WTC11 (cell line): ENCODE data around the gene TACSTD2.

ENCODE experiments used
- CREB1 ChIP-seq: sonication (generic); formaldehyde crosslinking; IDR thresholded peaks from 2 replicates; pipeline ENCODE4 v1.8.0; 2023; ENCODE audit warnings: mild to moderate bottlenecking, missing genetic modification reagents
- CREM ChIP-seq: sonication (generic); formaldehyde crosslinking; IDR thresholded peaks from 2 replicates; pipeline ENCODE4 v1.8.1; 2022; ENCODE audit warnings: mild to moderate bottlenecking, missing genetic modification reagents, moderate library complexity
- CTCF ChIP-seq: fragments of 200-600 bp; IDR thresholded peaks from 2 replicates; pipeline ENCODE4 v1.8.0; 2022; ENCODE audit warnings: antibody characterized with exemption
- E2F5 ChIP-seq: sonication (generic); formaldehyde crosslinking; IDR thresholded peaks from 2 replicates; pipeline ENCODE4 v1.8.1; 2022; ENCODE audit warnings: mild to moderate bottlenecking, moderate library complexity, missing genetic modification reagents
- ESRRA ChIP-seq: sonication (generic); formaldehyde crosslinking; IDR thresholded peaks from 2 replicates; pipeline ENCODE4 v1.8.1; 2022; ENCODE audit warnings: mild to moderate bottlenecking, missing genetic modification reagents, borderline replicate concordance
- HMGXB4 ChIP-seq: sonication (generic); formaldehyde crosslinking; IDR thresholded peaks from 2 replicates; pipeline ENCODE4 v1.8.1; 2023; ENCODE audit warnings: mild to moderate bottlenecking, moderate library complexity, missing genetic modification reagents
- MAX ChIP-seq: sonication (generic); formaldehyde crosslinking; IDR thresholded peaks from 2 replicates; pipeline ENCODE4 v1.8.0; 2022; ENCODE audit warnings: mild to moderate bottlenecking, missing genetic modification reagents
- TEAD4 ChIP-seq: sonication (generic); formaldehyde crosslinking; IDR thresholded peaks from 2 replicates; pipeline ENCODE4 v1.8.0; 2022; ENCODE audit warnings: mild to moderate bottlenecking, missing genetic modification reagents
- ZMAT4 ChIP-seq: fragments of 250-450 bp; sonication (Bioruptor Pico); IDR thresholded peaks from 2 replicates; pipeline ENCODE4 v1.9.0; 2021; ENCODE audit warnings: mild to moderate bottlenecking
- ZNF671 ChIP-seq: fragments of 250-450 bp; sonication (Bioruptor Pico); IDR thresholded peaks from 2 replicates; pipeline ENCODE4 v1.8.0; 2021; ENCODE audit warnings: mild to moderate bottlenecking
- TF ChIP-seq, protein P1 (sequence below): sonication (generic); formaldehyde crosslinking; IDR thresholded peaks from 2 replicates; pipeline ENCODE4 v1.8.1; 2022; ENCODE audit warnings: low read depth, missing genetic modification reagents, borderline replicate concordance
- TF ChIP-seq, protein P2 (sequence below): sonication (generic); formaldehyde crosslinking; IDR thresholded peaks from 2 replicates; pipeline ENCODE4 v1.8.0; 2022; ENCODE audit warnings: missing genetic modification reagents
- TF ChIP-seq, protein P3 (sequence below): fragments of 250-450 bp; sonication (Bioruptor Pico); IDR thresholded peaks from 2 replicates; pipeline ENCODE4 v2.1.2; 2022; ENCODE audit warnings: mild to moderate bottlenecking, moderate library complexity

- TF ChIP-seq CTCF (no peak), CREB1 (CRISPR knock-in tag) (no peak), TEAD4 (CRISPR knock-in tag) (no peak), MAX (CRISPR knock-in tag) (no peak), CREM (no peak), E2F5 (CRISPR knock-in tag) (no peak), ZNF671 (CRISPR knock-in tag) (no peak), ZMAT4 (CRISPR knock-in tag) (no peak), HMGXB4 (CRISPR knock-in tag) (no peak), ESRRA (no peak)
- TF ChIP-seq, protein P1, sequence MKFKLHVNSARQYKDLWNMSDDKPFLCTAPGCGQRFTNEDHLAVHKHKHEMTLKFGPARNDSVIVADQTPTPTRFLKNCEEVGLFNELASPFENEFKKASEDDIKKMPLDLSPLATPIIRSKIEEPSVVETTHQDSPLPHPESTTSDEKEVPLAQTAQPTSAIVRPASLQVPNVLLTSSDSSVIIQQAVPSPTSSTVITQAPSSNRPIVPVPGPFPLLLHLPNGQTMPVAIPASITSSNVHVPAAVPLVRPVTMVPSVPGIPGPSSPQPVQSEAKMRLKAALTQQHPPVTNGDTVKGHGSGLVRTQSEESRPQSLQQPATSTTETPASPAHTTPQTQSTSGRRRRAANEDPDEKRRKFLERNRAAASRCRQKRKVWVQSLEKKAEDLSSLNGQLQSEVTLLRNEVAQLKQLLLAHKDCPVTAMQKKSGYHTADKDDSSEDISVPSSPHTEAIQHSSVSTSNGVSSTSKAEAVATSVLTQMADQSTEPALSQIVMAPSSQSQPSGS (CRISPR knock-in tag), result no peak
- TF ChIP-seq, protein P2, sequence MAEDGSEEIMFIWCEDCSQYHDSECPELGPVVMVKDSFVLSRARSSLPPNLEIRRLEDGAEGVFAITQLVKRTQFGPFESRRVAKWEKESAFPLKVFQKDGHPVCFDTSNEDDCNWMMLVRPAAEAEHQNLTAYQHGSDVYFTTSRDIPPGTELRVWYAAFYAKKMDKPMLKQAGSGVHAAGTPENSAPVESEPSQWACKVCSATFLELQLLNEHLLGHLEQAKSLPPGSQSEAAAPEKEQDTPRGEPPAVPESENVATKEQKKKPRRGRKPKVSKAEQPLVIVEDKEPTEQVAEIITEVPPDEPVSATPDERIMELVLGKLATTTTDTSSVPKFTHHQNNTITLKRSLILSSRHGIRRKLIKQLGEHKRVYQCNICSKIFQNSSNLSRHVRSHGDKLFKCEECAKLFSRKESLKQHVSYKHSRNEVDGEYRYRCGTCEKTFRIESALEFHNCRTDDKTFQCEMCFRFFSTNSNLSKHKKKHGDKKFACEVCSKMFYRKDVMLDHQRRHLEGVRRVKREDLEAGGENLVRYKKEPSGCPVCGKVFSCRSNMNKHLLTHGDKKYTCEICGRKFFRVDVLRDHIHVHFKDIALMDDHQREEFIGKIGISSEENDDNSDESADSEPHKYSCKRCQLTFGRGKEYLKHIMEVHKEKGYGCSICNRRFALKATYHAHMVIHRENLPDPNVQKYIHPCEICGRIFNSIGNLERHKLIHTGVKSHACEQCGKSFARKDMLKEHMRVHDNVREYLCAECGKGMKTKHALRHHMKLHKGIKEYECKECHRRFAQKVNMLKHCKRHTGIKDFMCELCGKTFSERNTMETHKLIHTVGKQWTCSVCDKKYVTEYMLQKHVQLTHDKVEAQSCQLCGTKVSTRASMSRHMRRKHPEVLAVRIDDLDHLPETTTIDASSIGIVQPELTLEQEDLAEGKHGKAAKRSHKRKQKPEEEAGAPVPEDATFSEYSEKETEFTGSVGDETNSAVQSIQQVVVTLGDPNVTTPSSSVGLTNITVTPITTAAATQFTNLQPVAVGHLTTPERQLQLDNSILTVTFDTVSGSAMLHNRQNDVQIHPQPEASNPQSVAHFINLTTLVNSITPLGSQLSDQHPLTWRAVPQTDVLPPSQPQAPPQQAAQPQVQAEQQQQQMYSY (CRISPR knock-in tag), result no peak
- TF ChIP-seq, protein P3, sequence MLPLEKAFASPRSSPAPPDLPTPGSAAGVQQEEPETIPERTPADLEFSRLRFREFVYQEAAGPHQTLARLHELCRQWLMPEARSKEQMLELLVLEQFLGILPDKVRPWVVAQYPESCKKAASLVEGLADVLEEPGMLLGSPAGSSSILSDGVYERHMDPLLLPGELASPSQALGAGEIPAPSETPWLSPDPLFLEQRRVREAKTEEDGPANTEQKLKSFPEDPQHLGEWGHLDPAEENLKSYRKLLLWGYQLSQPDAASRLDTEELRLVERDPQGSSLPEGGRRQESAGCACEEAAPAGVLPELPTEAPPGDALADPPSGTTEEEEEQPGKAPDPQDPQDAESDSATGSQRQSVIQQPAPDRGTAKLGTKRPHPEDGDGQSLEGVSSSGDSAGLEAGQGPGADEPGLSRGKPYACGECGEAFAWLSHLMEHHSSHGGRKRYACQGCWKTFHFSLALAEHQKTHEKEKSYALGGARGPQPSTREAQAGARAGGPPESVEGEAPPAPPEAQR, result no peak
Measured at GRCh38 chr1:58566339-58566738, 10.7 kb downstream of the TACSTD2 start.
